B cell (primary cell): ENCODE results near the gene PEX14. TPM values are rescaled to one million over a fixed set of nuclear protein-coding genes. Genes with fewer than 3 reads are reported as not detected.

Source experiments
- ATAC-seq: fragments of 200-7000 bp; cut with Tn5 transposase; one replicate; pipeline ENCODE4 v1.10.0; 2021; ENCODE audit warnings: low read depth, mild to moderate bottlenecking, moderate number of reproducible peaks, moderate library complexity
- CTCF ChIA-PET: fragments of 350-600 bp; sonication (Branson Sonifier 250); formaldehyde crosslinking; loops from one replicate; lab custom pipeline; 2021; ENCODE audit warnings: antibody characterized with exemption, inconsistent platforms; lab: Charles Lee
- POLR2A ChIA-PET: fragments of 350-600 bp; sonication (Branson Sonifier 250); formaldehyde crosslinking; loops from one replicate; lab custom pipeline; 2021; ENCODE audit warnings: antibody characterized with exemption; lab: Charles Lee
- DNase-seq: peaks from one replicate; pipeline ENCODE4 v3.0.0; 2013
- H2AFZ ChIP-seq: 2 replicates; pipeline ENCODE4 v1.6.1; 2012; ENCODE audit warnings: mild to moderate bottlenecking, low read depth, low read length; ENCODE audit not compliant: insufficient read depth, poor library complexity, severe bottlenecking
- H3K27ac ChIP-seq, 2 donors: 1 replicate in 1 of 2; 2 replicates in 1 of 2; pipeline ENCODE4 v1.5.1; 2012 to 2013; ENCODE audit warnings: low read length in 2 of 2, mild to moderate bottlenecking in 2 of 2, moderate library complexity in 1 of 2
- H3K27me3 ChIP-seq, 4 experiments: fragments of 200-600 bp in 1 of 4; sonication (generic) in 1 of 4; replicated peaks in 1 of 4; 1 replicate in 2 of 4; 2 replicates in 2 of 4; pipeline versions ENCODE4 v1.6.1 to v1.7.0; 2013 to 2016; ENCODE audit warnings: low read length in 3 of 4, mild to moderate bottlenecking in 2 of 4, mixed read lengths in 1 of 4, moderate library complexity in 1 of 4; ENCODE audit not compliant: insufficient read depth in 4 of 4, control insufficient read depth in 3 of 4; ENCODE audit errors: control extremely low read depth in 1 of 4
- H3K36me3 ChIP-seq, 2 experiments: replicated peaks in 1 of 2; 1 replicate in 1 of 2; 2 replicates in 1 of 2; pipeline versions ENCODE4 v1.6.1 to v1.7.1; 2013; ENCODE audit warnings: low read length in 1 of 2; ENCODE audit not compliant: insufficient read depth in 2 of 2, control insufficient read depth in 1 of 2; ENCODE audit errors: control extremely low read depth in 1 of 2, extremely low read depth in 1 of 2
- H3K4me1 ChIP-seq, 2 donors: fragments of 200-600 bp in 1 of 2; sonication (generic) in 1 of 2; 1 replicate in 1 of 2; 2 replicates in 1 of 2; pipeline versions ENCODE4 v1.5.1 to v1.6.1; 2013 to 2017; ENCODE audit warnings: low read length in 2 of 2; ENCODE audit not compliant: control insufficient read depth in 2 of 2, insufficient read depth in 2 of 2
- H3K4me2 ChIP-seq: replicated peaks from 2 replicates; pipeline ENCODE3; 2012; ENCODE audit warnings: mild to moderate bottlenecking, low read depth, low read length; ENCODE audit not compliant: poor library complexity, severe bottlenecking
- H3K4me3 ChIP-seq, 5 experiments: fragments of 200-600 bp in 1 of 5; sonication (generic) in 1 of 5; 1 replicate in 3 of 5; 2 replicates in 2 of 5; pipeline versions ENCODE4 v1.5.1 to v1.7.0; 2011 to 2016; ENCODE audit warnings: low read length in 4 of 5, mild to moderate bottlenecking in 4 of 5, low read depth in 2 of 5, control low read depth in 1 of 5, moderate library complexity in 1 of 5; ENCODE audit not compliant: insufficient read depth in 1 of 5; ENCODE audit errors: control extremely low read depth in 1 of 5, extremely low read depth in 1 of 5
- H3K79me2 ChIP-seq: fragments of 200-600 bp; sonication (generic); one replicate; pipeline ENCODE4 v1.6.0; 2016; ENCODE audit warnings: low read length; ENCODE audit not compliant: control insufficient read depth, insufficient read depth
- H3K9ac ChIP-seq: fragments of 200-600 bp; sonication (generic); 2 replicates; pipeline ENCODE4 v1.6.1; 2017; ENCODE audit warnings: mild to moderate bottlenecking, low read length, moderate library complexity
- H3K9me3 ChIP-seq, 3 donors: one replicate each; pipeline versions ENCODE4 v1.6.1 to v1.7.1; 2013; ENCODE audit warnings: low read length in 2 of 3; ENCODE audit not compliant: control insufficient read depth in 2 of 3, insufficient read depth in 1 of 3; ENCODE audit errors: control extremely low read depth in 1 of 3
- H4K20me1 ChIP-seq: 2 replicates; pipeline ENCODE4 v1.6.0; 2012; ENCODE audit warnings: mild to moderate bottlenecking, low read length; ENCODE audit not compliant: insufficient read depth, control insufficient read depth, poor library complexity, severe bottlenecking
- H3K27ac Mint-ChIP-seq: one replicate; pipeline ENCODE4 v1.8.0; 2021; ENCODE audit warnings: mixed read lengths
- H3K27me3 Mint-ChIP-seq: one replicate; pipeline ENCODE4 v1.8.0; 2021; ENCODE audit warnings: mixed read lengths
- H3K4me1 Mint-ChIP-seq: one replicate; pipeline ENCODE4 v1.8.0; 2021; ENCODE audit warnings: mixed read lengths
- H3K4me3 Mint-ChIP-seq: one replicate; pipeline ENCODE4 v1.8.0; 2021; ENCODE audit warnings: mixed read lengths
- H3K9me3 Mint-ChIP-seq: one replicate; pipeline ENCODE4 v1.8.0; 2022; ENCODE audit warnings: mixed read lengths; ENCODE audit not compliant: insufficient read depth
- EZH2 ChIP-seq: IDR thresholded peaks from 2 replicates; pipeline ENCODE4 v1.6.1; 2012; ENCODE audit warnings: borderline replicate concordance, low read depth, mild to moderate bottlenecking, moderate library complexity, low read length; ENCODE audit not compliant: insufficient read depth, poor library complexity, severe bottlenecking
- WGBS: methylation state at CpG from one replicate; pipeline ENCODE4 v1.1.5; 2013; ENCODE audit warnings: missing lambda C conversion rate; ENCODE audit not compliant: insufficient coverage; 5-methylcytosine and 5-hydroxymethylcytosine counted together
- intact Hi-C: fragments of 100-400 bp; cut with micrococcal nuclease; formaldehyde crosslinking; loops from one replicate; pipeline ENCODE4 v1.10.0; 2022
- polyA plus RNA-seq: library from polyadenylated mRNA; depleted of rRNA; stranded (reverse); fragments of >200 nt; gene quantifications from 2 replicates; pipeline ENCODE4 v1.2.3, GENCODE V29; 2012
- total RNA-seq, 2 donors: library from RNA; stranded (reverse); fragments of 120-200 nt in 1 of 2; gene quantifications; 1 replicate in 1 of 2; 2 replicates in 1 of 2; pipeline versions ENCODE4 v1.2.3 to v1.2.4, GENCODE V29; 2013 to 2022
- TF ChIP-seq, protein P1 (sequence below): fragments of 200-600 bp; IDR thresholded peaks from one replicate; pipeline ENCODE4 v1.8.0; 2022; ENCODE audit warnings: antibody characterized with exemption, mild to moderate bottlenecking

The PEX14 gene
- total and polyA plus RNA-seq, 2 donors (not counting 1 experiment from before 2014, with no cell fraction given), result 14.1 to 19.3 TPM

DNA sequence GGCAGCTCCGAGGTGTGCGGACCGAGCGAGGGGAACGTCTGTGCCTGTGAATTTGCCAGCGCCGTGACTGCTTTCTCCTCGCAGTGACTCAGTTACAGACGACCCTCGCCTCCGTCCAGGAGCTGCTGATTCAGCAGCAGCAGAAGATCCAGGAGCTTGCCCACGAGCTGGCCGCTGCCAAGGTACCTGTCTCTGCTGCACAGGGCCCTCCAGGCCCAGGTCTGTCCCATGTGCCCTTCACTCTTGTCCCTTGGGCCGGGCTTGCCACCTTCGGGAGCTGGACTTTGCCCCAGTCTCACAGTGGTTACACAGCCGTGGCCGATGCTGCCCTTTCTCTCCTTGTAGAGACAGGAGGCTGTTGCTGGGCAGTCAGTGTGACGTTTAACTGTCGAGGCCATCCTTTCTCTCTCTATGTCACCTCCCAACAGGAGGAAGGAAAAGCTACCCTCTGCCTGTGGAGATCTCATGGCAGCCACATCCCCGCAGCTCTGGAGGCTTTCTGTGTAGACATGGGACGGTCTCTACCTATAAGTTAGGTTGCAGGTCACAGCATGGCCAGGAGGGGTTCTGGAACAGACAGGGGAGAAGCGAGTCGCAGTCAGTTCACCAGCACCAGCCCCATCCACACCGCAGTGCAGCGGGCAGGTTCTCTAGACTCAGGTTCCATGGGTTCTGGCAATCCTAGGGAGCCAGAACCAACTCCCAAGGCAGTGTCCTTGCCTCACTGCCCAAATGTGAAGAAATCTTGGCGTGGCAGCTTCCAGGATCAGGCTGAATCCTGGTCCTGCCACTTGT, 149.7 kb downstream of the PEX14 start:
- no peak overlapping the region for H3K27ac Mint-ChIP-seq
- H3K27ac ChIP-seq, result no peak overlapping the region
- H4K20me1 ChIP-seq, result no peaks in the 10 kb centered on the region
- no peaks in the 10 kb centered on the region for H3K9me3 ChIP-seq
- H3K4me3 Mint-ChIP-seq, result no peak overlapping the region
- H3K4me2 ChIP-seq, result no peak overlapping the region
- intact Hi-C loops, result no loop called here
- H3K4me3 ChIP-seq, result no peak overlapping the region
- no peak overlapping the region for H3K9ac ChIP-seq
- 99% methylated on average over 25 of the region's 26 CpGs for WGBS
- no peaks in the 10 kb centered on the region for H3K79me2 ChIP-seq
- H3K9me3 Mint-ChIP-seq, result no peaks in the 10 kb centered on the region
- no peaks in the 10 kb centered on the region for H3K4me1 ChIP-seq
- peaks cover 0 to 24% of the 10 kb centered on the region in 2 experiments for H3K36me3 ChIP-seq
- H3K27me3 ChIP-seq, result no peaks in the 10 kb centered on the region
- ATAC-seq (no peak), DNase-seq (no peak)
- H3K4me1 Mint-ChIP-seq, result no peaks in the 10 kb centered on the region
- ChIA-PET POLR2A (no interaction called here), CTCF (no interaction called here)
- TF ChIP-seq, protein P1, sequence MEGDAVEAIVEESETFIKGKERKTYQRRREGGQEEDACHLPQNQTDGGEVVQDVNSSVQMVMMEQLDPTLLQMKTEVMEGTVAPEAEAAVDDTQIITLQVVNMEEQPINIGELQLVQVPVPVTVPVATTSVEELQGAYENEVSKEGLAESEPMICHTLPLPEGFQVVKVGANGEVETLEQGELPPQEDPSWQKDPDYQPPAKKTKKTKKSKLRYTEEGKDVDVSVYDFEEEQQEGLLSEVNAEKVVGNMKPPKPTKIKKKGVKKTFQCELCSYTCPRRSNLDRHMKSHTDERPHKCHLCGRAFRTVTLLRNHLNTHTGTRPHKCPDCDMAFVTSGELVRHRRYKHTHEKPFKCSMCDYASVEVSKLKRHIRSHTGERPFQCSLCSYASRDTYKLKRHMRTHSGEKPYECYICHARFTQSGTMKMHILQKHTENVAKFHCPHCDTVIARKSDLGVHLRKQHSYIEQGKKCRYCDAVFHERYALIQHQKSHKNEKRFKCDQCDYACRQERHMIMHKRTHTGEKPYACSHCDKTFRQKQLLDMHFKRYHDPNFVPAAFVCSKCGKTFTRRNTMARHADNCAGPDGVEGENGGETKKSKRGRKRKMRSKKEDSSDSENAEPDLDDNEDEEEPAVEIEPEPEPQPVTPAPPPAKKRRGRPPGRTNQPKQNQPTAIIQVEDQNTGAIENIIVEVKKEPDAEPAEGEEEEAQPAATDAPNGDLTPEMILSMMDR, result no peak
- TF ChIP-seq EZH2, result no peak
- no peaks in the 10 kb centered on the region for H3K27me3 Mint-ChIP-seq
- no peak overlapping the region for H2AFZ ChIP-seq

DNA sequence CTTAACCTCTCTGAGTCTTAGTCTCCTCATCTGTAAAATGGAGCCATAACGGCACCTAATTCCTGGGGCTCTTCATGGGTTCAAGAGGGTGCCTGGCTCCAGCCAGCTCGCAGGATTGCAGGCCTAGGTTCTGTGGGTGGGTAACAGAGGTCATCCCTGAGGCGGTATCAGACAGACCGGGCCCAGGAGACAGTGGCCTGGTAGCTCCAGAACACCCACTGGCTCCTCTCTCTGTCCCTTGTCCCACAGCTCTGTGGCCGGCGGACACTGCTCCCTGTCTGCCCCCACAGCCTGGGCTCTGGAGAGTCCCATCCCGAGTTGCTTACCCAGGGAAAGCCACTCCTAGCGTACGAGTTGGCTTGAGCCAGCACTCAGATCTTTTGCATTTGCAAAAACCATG, 150.3 kb downstream of the PEX14 start:
- H3K27ac Mint-ChIP-seq, result no peak overlapping the region
- H4K20me1 ChIP-seq, result no peaks in the 10 kb centered on the region
- H3K4me2 ChIP-seq, result no peak overlapping the region
- no peak for ATAC-seq
- no peaks in the 10 kb centered on the region for H3K27me3 Mint-ChIP-seq
- 100% methylated on average over 6 of the region's 9 CpGs for WGBS
- H3K9me3 Mint-ChIP-seq, result no peaks in the 10 kb centered on the region
- POLR2A ChIA-PET, result no interaction called here
- H3K27me3 ChIP-seq, result no peaks in the 10 kb centered on the region
- H3K4me1 ChIP-seq, result no peaks in the 10 kb centered on the region
- no peaks in the 10 kb centered on the region for H3K4me1 Mint-ChIP-seq
- CTCF ChIA-PET, result no interaction called here
- H3K36me3 ChIP-seq, result peaks cover 0 to 25% of the 10 kb centered on the region in 2 experiments
- H3K4me3 ChIP-seq, result no peak overlapping the region
- H3K4me3 Mint-ChIP-seq, result no peak overlapping the region
- no peaks in the 10 kb centered on the region for H3K79me2 ChIP-seq
- H3K27ac ChIP-seq, result no peak overlapping the region
- DNase-seq, result no peak
- TF ChIP-seq EZH2, result no peak
- TF ChIP-seq, protein P1, result no peak
- no peaks in the 10 kb centered on the region for H3K9me3 ChIP-seq
- intact Hi-C loops, result no loop called here
- no peak overlapping the region for H2AFZ ChIP-seq
- H3K9ac ChIP-seq, result no peak overlapping the region
